HEK293T (cell line): ENCODE results near the gene KRTAP5-4.
"Not testable (repeated sequence)": the region's sequence is repeated elsewhere in the genome, so short reads cannot be mapped to it uniquely, and the experiment has no call there.

Experiments used
- CTCF ChIA-PET: fragments of 350-600 bp; formaldehyde crosslinking; extraction: SDS; loops from one replicate; lab custom pipeline; 2021; ENCODE audit warnings: antibody characterized with exemption, inconsistent platforms; lab: Yijun Ruan, JAX
- POLR2A ChIA-PET: fragments of 350-600 bp; formaldehyde crosslinking; extraction: SDS; loops from one replicate; lab custom pipeline; 2020; ENCODE audit warnings: antibody characterized with exemption, inconsistent platforms; lab: Yijun Ruan, JAX
- DNase-seq: peaks from one replicate; pipeline ENCODE4 v3.0.0; 2012; ENCODE audit warnings: mixed read lengths; ENCODE audit errors: extremely low spot score
- ARNT ChIP-seq: fragments of 450-650 bp; IDR thresholded peaks from 2 replicates; pipeline ENCODE4 v1.6.1; 2017; ENCODE audit warnings: mild to moderate bottlenecking
- BHLHE40 ChIP-seq: fragments of 450-650 bp; IDR thresholded peaks from 2 replicates; pipeline ENCODE4 v1.6.1; 2016; ENCODE audit warnings: mild to moderate bottlenecking, moderate library complexity, borderline replicate concordance
- CTBP1 ChIP-seq: fragments of 450-650 bp; IDR thresholded peaks from 2 replicates; pipeline ENCODE4 v1.6.1; 2016; ENCODE audit warnings: borderline replicate concordance
- ELF4 ChIP-seq: fragments of 450-650 bp; IDR thresholded peaks from 2 replicates; pipeline ENCODE4 v1.6.1; 2017; ENCODE audit warnings: antibody characterized with exemption
- FOXA1 ChIP-seq: fragments of 450-650 bp; IDR thresholded peaks from 2 replicates; pipeline ENCODE4 v1.6.1; 2016; ENCODE audit warnings: mild to moderate bottlenecking
- FOXK2 ChIP-seq: fragments of 450-650 bp; IDR thresholded peaks from 2 replicates; pipeline ENCODE4 v1.6.1; 2016; ENCODE audit warnings: mild to moderate bottlenecking
- FOXM1 ChIP-seq: fragments of 450-650 bp; IDR thresholded peaks from 2 replicates; pipeline ENCODE4 v1.6.1; 2017; ENCODE audit warnings: mild to moderate bottlenecking, borderline replicate concordance
- HDGF ChIP-seq: fragments of 450-650 bp; IDR thresholded peaks from 2 replicates; pipeline ENCODE4 v1.6.1; 2017; ENCODE audit warnings: antibody characterized with exemption, borderline replicate concordance
- L3MBTL2 ChIP-seq: fragments of 450-650 bp; conservative IDR thresholded peaks from 2 replicates; pipeline ENCODE4 v1.6.1; 2016; ENCODE audit warnings: mild to moderate bottlenecking
- LEF1 ChIP-seq: fragments of 450-650 bp; IDR thresholded peaks from 2 replicates; pipeline ENCODE4 v1.6.1; 2017; ENCODE audit warnings: mild to moderate bottlenecking, borderline replicate concordance
- NFRKB ChIP-seq: fragments of 450-650 bp; IDR thresholded peaks from 2 replicates; pipeline ENCODE4 v1.6.1; 2016; ENCODE audit warnings: mild to moderate bottlenecking, moderate library complexity
- PKNOX1 ChIP-seq: fragments of 450-650 bp; IDR thresholded peaks from 2 replicates; pipeline ENCODE4 v1.6.1; 2016
- SP1 ChIP-seq: fragments of 450-650 bp; IDR thresholded peaks from 2 replicates; pipeline ENCODE4 v1.6.1; 2017
- SUZ12 ChIP-seq: fragments of 450-650 bp; IDR thresholded peaks from 2 replicates; pipeline ENCODE4 v1.6.1; 2016; ENCODE audit warnings: mild to moderate bottlenecking
- TARDBP ChIP-seq: fragments of 450-650 bp; IDR thresholded peaks from 2 replicates; pipeline ENCODE4 v1.6.1; 2016
- ZNF384 ChIP-seq: fragments of 450-650 bp; IDR thresholded peaks from 2 replicates; pipeline ENCODE4 v1.6.1; 2016

Gene KRTAP5-4

GRCh38 chr11:1619449-1619848 lies 2.5 kb downstream of the KRTAP5-4 start:
- DNase-seq = no peak
- ChIA-PET CTCF (no interaction called here), POLR2A (no interaction called here)
- TF ChIP-seq L3MBTL2 (no peak), FOXM1 (no peak), FOXK2 (no peak), ZNF384 (no peak), ELF4 (no peak), CTBP1 (no peak), SP1 (no peak), LEF1 (no peak), BHLHE40 (no peak), TARDBP (no peak), ARNT (no peak), FOXA1 (no peak)

DNA sequence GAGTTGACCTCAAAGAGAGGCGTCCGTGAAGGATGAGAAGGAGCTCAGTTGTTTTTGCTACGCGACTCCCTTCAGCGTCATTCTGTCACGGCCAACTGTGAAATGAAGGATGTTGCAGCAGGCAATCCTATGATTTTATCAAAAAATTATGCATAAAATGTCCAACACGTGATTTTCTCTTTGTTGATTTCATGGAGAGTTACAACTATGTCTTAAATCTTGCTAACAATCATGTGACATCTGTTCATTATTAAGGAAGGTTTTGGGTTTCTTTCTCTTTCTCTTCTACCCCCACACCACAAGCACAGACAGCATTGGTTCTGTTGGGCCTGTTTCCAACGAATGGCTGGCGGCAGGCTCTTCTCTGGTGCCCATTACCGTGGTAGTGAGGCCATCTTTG lies 3.7 kb downstream of the KRTAP5-4 start:
- ChIA-PET POLR2A (no interaction called here), CTCF (interaction anchor here (0.9 kb wide), 2 partner anchors 21 to 23 kb away, joined by 3 read pairs; no protein-coding TSS in a partner anchor)
- TF ChIP-seq ARNT (no peak), FOXM1 (no peak), HDGF (no peak), CTBP1 (no peak), SP1 (no peak)
- no peak for DNase-seq

- no peak for DNase-seq
- TF ChIP-seq L3MBTL2 = no peak
- no peak for TF ChIP-seq ELF4
- no peak for TF ChIP-seq CTBP1
- no peak for TF ChIP-seq HDGF
- no peak for TF ChIP-seq FOXK2
- no peak for TF ChIP-seq LEF1
- TF ChIP-seq BHLHE40 = no peak
- TF ChIP-seq PKNOX1 = no peak
- no peak for TF ChIP-seq SP1
- no peak for TF ChIP-seq NFRKB
- TF ChIP-seq SUZ12 = no peak
- TF ChIP-seq ARNT = no peak
- POLR2A ChIA-PET = no interaction called here
- CTCF ChIA-PET = interaction anchor here (0.6 kb wide), 1 partner anchor 16 kb away, joined by 3 read pairs; no protein-coding TSS in a partner anchor
Observed at GRCh38 chr11:1608363-1608762, 13.6 kb downstream of the KRTAP5-4 start, which contains the start of gene KRTAP5-3. TSS of gene KRTAP5-3 (minus strand) at chr11:1608463. CDS start at chr11:1608385, 78 bp downstream.

GRCh38 chr11:1607901-1608300 lies 14.0 kb downstream of the KRTAP5-4 start:
- CTCF ChIA-PET = interaction anchor here (0.6 to 0.7 kb wide), 2 partner anchors 15 to 27 kb away, joined by 3 read pairs; no protein-coding TSS in a partner anchor
- POLR2A ChIA-PET, DNase-seq: not testable (repeated sequence)

- DNase-seq, POLR2A ChIA-PET: not testable (repeated sequence)
- CTCF ChIA-PET = interaction anchor here (0.7 kb wide), 1 partner anchor 28 kb away, joined by 3 read pairs; no protein-coding TSS in a partner anchor
Observed at GRCh38 chr11:1607156-1607845, 14.6 kb downstream of the KRTAP5-4 start.

DNA sequence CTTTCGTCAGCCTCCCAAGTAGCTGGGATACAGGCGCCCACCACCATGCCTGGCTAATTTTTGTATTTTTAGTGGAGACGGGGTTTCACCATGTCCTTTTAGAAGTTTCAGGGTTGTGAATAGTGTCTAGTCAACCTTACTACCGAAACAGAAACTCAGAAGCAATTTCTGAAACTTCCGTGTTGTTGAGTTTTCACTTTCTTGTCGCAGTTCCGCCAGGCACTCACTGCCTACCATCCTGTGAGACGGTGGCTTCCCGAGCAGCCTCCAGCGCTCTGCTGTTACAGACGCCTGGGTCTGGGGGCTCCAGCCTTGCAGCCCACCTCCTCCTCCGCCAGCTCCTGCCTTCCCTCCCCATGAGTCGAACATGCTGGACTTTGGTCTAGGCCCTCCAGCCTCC lies 16.0 kb downstream of the KRTAP5-4 start:
- DNase-seq, CTCF ChIA-PET, POLR2A ChIA-PET: not testable (repeated sequence)

- DNase-seq = no peak
- CTCF ChIA-PET = no interaction called here
- no peak for TF ChIP-seq ELF4
- TF ChIP-seq FOXK2 = no peak
- no peak for TF ChIP-seq NFRKB
- no peak for TF ChIP-seq PKNOX1
- TF ChIP-seq LEF1 = no peak
- TF ChIP-seq FOXM1 = no peak
- TF ChIP-seq BHLHE40 = no peak
- TF ChIP-seq TARDBP = no peak
- POLR2A ChIA-PET = no interaction called here
Observed at GRCh38 chr11:1604711-1605110, 17.2 kb downstream of the KRTAP5-4 start.

DNA sequence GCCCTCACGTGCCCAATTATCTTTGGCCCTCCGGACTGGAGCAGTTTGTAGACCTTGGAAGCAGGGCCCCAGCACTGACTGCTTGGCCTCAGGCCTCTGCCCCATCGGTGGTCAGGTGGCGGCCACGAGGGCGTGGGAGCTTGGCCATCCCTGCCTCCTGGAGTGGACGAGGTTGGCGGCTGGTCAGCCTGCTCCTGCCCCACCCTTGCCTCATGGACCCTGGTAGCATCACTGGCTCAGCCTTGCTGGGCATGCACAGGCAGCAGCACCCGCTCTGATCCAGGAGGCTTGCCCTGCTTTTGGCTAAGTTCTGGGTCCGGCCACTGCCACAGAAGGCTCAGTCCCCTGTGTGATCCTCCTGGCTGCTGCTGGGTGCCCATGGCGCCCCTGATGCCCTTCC lies 17.8 kb downstream of the KRTAP5-4 start:
- ChIA-PET CTCF (no interaction called here), POLR2A (no interaction called here)
- no peak for TF ChIP-seq FOXK2
- TF ChIP-seq LEF1 = no peak
- TF ChIP-seq CTBP1 = no peak
- no peak for TF ChIP-seq HDGF
- no peak for TF ChIP-seq PKNOX1
- TF ChIP-seq TARDBP = no peak
- no peak for TF ChIP-seq FOXM1
- no peak for TF ChIP-seq SUZ12
- no peak for TF ChIP-seq ELF4
- TF ChIP-seq ZNF384 = no peak
- TF ChIP-seq NFRKB = no peak
- no peak for TF ChIP-seq L3MBTL2
- TF ChIP-seq BHLHE40 = no peak
- TF ChIP-seq SP1 = no peak
- TF ChIP-seq ARNT = no peak
- TF ChIP-seq FOXA1 = no peak
- no peak for DNase-seq
